HG03045 (cell line): ENCODE measurements around the gene TSPAN3.

Experiments used
- ATAC-seq: cut with Tn5 transposase; IDR thresholded peaks from one replicate; pipeline ENCODE4 v1.9.1; 2021; ENCODE audit warnings: mild to moderate bottlenecking, moderate library complexity; ENCODE audit not compliant: unreplicated experiment

Gene TSPAN3

GRCh38 chr15:77057685-77058084 is 13.2 kb downstream of the TSPAN3 start:
- no peak for ATAC-seq

- no peak for ATAC-seq
Observed at GRCh38 chr15:77057072-77057471, 13.8 kb downstream of the TSPAN3 start.

GRCh38 chr15:77053709-77054108 is 17.2 kb downstream of the TSPAN3 start:
- no peak for ATAC-seq

- ATAC-seq = no peak
Observed at GRCh38 chr15:77052556-77052955, 18.4 kb downstream of the TSPAN3 start.

- no peak for ATAC-seq
Observed at GRCh38 chr15:77048135-77048876, 22.6 kb downstream of the TSPAN3 start.

GRCh38 chr15:77046704-77047412 is 24.1 kb downstream of the TSPAN3 start:
- no peak for ATAC-seq

- no peak for ATAC-seq
Observed at GRCh38 chr15:77045985-77046384, 24.9 kb downstream of the TSPAN3 start.

- no peak for ATAC-seq
Observed at GRCh38 chr15:77044228-77045042, 26.5 kb downstream of the TSPAN3 start.

- no peak for ATAC-seq
Observed at GRCh38 chr15:77042955-77043920, 27.7 kb downstream of the TSPAN3 start.

GRCh38 chr15:77042245-77042919 is 28.5 kb downstream of the TSPAN3 start:
- ATAC-seq = no peak

- no peak for ATAC-seq
Observed at GRCh38 chr15:77040673-77041072, 30.2 kb downstream of the TSPAN3 start.

- no peak for ATAC-seq
Observed at GRCh38 chr15:77039848-77040247, 31.1 kb downstream of the TSPAN3 start.

GRCh38 chr15:77039217-77039533 is 31.7 kb downstream of the TSPAN3 start:
- no peak for ATAC-seq

- ATAC-seq = no peak
Observed at GRCh38 chr15:77038312-77039216, 32.3 kb downstream of the TSPAN3 start.

GRCh38 chr15:77037388-77038209 is 33.3 kb downstream of the TSPAN3 start:
- no peak for ATAC-seq

- no peak for ATAC-seq
Observed at GRCh38 chr15:77036537-77037387, 34.1 kb downstream of the TSPAN3 start.

- ATAC-seq = no peak
Observed at GRCh38 chr15:77035999-77036471, 34.9 kb downstream of the TSPAN3 start.
